ENCODE results near the gene SLC25A39.

Gene SLC25A39

DNA sequence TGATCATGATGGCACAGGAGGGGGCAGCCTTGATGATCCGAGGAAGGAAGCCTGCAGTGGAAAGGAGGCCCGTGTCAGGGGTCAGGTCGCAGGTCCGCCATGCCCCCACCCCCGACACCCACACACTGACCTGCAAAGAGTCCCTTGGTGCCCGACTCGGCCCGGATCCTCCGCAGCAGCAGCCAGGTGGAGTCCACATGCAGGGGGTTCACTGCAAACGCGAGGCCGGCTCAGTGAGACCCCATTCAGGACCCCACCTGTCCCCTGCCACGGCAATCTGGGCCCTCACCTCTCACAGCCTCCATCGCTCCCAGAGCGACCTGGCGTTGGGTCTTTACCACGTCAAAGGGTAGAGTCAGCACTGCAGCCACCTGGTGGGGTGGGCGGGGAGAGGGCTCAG is 4.6 kb downstream of the SLC25A39 start:
- Histone ChIP-seq H3K79me2 (peaks cover 9% of the 10 kb centered on the region), H3K9ac (no peak overlapping the region), H3K4me2 (ENCODE audit: low read length) (no peak overlapping the region), H3K4me1 (peaks cover 11% of the 10 kb centered on the region), H3K27ac (no peak overlapping the region), H3K9me3 (ENCODE audit: control insufficient read depth, low read length) (no peaks in the 10 kb centered on the region), H2AFZ (no peak overlapping the region), H3K4me3 (ENCODE audit: low read depth, low read length) (no peak overlapping the region), H3K36me3 (ENCODE audit: control insufficient read depth, insufficient read depth, low read length) (no peaks in the 10 kb centered on the region), H3K27me3 (ENCODE audit: control insufficient read depth, insufficient read depth, low read length) (no peaks in the 10 kb centered on the region)
- TF ChIP-seq, protein P1, sequence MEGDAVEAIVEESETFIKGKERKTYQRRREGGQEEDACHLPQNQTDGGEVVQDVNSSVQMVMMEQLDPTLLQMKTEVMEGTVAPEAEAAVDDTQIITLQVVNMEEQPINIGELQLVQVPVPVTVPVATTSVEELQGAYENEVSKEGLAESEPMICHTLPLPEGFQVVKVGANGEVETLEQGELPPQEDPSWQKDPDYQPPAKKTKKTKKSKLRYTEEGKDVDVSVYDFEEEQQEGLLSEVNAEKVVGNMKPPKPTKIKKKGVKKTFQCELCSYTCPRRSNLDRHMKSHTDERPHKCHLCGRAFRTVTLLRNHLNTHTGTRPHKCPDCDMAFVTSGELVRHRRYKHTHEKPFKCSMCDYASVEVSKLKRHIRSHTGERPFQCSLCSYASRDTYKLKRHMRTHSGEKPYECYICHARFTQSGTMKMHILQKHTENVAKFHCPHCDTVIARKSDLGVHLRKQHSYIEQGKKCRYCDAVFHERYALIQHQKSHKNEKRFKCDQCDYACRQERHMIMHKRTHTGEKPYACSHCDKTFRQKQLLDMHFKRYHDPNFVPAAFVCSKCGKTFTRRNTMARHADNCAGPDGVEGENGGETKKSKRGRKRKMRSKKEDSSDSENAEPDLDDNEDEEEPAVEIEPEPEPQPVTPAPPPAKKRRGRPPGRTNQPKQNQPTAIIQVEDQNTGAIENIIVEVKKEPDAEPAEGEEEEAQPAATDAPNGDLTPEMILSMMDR (IDR thresholded peaks at IDR 0.05), result no peak

DNA sequence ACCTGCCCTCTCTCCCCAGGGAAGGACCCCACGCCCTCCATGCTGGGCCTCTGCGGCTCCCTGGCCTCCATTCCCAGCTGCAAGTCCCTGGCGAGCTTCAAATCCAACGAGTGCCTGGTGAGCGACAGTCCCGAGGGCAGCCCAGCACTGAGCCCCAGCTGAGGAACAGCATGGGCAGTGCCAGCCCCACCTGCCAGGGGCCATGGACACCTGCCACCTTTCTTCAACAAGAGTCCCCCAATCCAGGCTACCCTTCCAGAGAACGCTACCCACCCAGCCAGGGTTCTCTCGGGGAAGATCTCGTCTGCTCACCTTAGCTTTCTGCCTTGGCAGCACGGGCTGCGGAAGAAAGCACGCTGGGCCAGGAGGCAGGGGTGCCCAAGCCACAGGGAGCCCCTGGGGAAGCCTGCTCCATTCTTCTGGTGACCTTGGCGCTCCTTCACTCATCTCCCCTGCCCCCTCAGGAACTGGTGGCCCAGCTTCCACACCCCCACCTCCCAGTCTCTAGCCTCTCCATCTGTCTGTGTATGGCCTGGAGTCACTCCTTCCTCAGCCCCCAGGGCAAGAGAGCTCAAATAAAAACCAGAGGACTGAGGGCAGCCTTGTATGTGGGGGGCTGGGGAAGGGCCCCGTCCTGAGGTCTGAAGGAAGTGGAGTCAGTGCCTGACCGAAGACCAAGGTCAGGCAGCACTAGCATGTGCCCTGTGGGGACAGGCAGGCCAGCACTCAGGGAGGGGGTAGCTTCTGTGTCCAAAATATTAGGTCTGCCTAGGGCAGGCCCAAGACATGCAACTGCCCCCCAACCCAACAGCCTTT is 6.3 kb downstream of the SLC25A39 start:
- TF ChIP-seq, protein P1 (IDR thresholded peaks at IDR 0.05), result no peak
- Histone ChIP-seq H3K36me3 (ENCODE audit: control insufficient read depth, insufficient read depth, low read length) (no peaks in the 10 kb centered on the region), H3K4me2 (ENCODE audit: low read length) (no peak overlapping the region), H2AFZ (no peak overlapping the region), H3K9ac (no peak overlapping the region), H3K27me3 (ENCODE audit: control insufficient read depth, insufficient read depth, low read length) (no peaks in the 10 kb centered on the region), H3K4me3 (ENCODE audit: low read depth, low read length) (no peak overlapping the region), H3K4me1 (peaks cover 6% of the 10 kb centered on the region), H3K9me3 (ENCODE audit: control insufficient read depth, low read length) (no peaks in the 10 kb centered on the region), H3K27ac (no peak overlapping the region), H3K79me2 (no peaks in the 10 kb centered on the region)

DNA sequence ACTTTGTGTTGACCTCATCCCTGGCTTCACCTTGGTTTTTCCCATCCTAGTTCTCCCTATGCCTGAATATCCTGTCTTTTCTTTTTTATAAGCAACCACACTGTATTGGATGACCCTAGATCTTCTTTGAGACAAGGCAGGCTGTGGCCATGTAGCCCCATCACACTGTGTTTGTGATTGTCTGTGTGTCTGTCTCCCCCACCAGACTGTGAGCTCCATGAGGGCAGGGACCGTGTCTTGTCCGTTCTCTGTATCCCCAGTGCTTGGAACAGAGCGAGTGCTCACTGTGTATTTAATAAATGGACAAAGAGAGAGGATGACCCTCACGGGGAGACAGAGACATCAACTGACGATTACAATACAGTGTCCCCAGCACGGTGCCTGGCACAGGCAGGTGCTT is 7.1 kb downstream of the SLC25A39 start:
- no peaks in the 10 kb centered on the region for H3K9me3 ChIP-seq (ENCODE audit: control insufficient read depth, low read length)
- no peak overlapping the region for H3K27ac ChIP-seq
- H3K79me2 ChIP-seq, result no peaks in the 10 kb centered on the region
- H3K27me3 ChIP-seq (ENCODE audit: control insufficient read depth, insufficient read depth, low read length), result no peaks in the 10 kb centered on the region
- H3K9ac ChIP-seq, result no peak overlapping the region
- H3K4me1 ChIP-seq, result peaks cover 6% of the 10 kb centered on the region
- TF ChIP-seq, protein P1 (IDR thresholded peaks at IDR 0.05), result no peak
- no peak overlapping the region for H3K4me3 ChIP-seq (ENCODE audit: low read depth, low read length)
- no peaks in the 10 kb centered on the region for H3K36me3 ChIP-seq (ENCODE audit: control insufficient read depth, insufficient read depth, low read length)
- H3K4me2 ChIP-seq (ENCODE audit: low read length), result no peak overlapping the region
- H2AFZ ChIP-seq, result no peak overlapping the region

GRCh38 chr17:44315760-44316731 is 8.6 kb downstream of the SLC25A39 start:
- Histone ChIP-seq H3K79me2 (no peaks in the 10 kb centered on the region), H3K9ac (no peak overlapping the region), H3K9me3 (ENCODE audit: control insufficient read depth, low read length) (no peaks in the 10 kb centered on the region), H3K4me1 (peaks cover 6% of the 10 kb centered on the region), H3K4me3 (ENCODE audit: low read depth, low read length) (peak overlapping the region; percentile 34), H3K36me3 (ENCODE audit: control insufficient read depth, insufficient read depth, low read length) (no peaks in the 10 kb centered on the region), H3K27ac (peak overlapping the region; percentile 5), H3K27me3 (ENCODE audit: control insufficient read depth, insufficient read depth, low read length) (no peaks in the 10 kb centered on the region), H3K4me2 (ENCODE audit: low read length) (peak overlapping the region; percentile 72), H2AFZ (no peak overlapping the region)
- TF ChIP-seq, protein P1 (IDR thresholded peaks at IDR 0.05), result no peak

Data from parathyroid adenoma (tissue), 2 donors.